Omental fat pad (tissue), 4 donors: ENCODE data around the gene DENND2C. TPM values are rescaled to one million over a fixed set of nuclear protein-coding genes. Genes with fewer than 3 reads are reported as not detected.

Source experiments
- ATAC-seq: fragments of 150-250 bp; one replicate; pipeline ENCODE4 v1.9.1; 2016; ENCODE audit warnings: mild to moderate bottlenecking, moderate library complexity; ENCODE audit not compliant: low FRiP score
- DNase-seq: peaks from one replicate; pipeline ENCODE4 v3.0.0-alpha.2; 2019; ENCODE audit warnings: low spot score
- total RNA-seq, 4 donors: library from RNA; depleted of rRNA; stranded (reverse); fragments of >200 nt; gene quantifications; one replicate each; pipeline ENCODE4 v1.1.0, GENCODE V29; 2016
- TF ChIP-seq, protein P1 (sequence below), 3 donors: fragments of 450-650 bp; IDR thresholded peaks; one replicate each; pipeline ENCODE4 v1.5.1; 2016 to 2017; ENCODE audit warnings: antibody characterized with exemption in 3 of 3, mild to moderate bottlenecking in 3 of 3, moderate library complexity in 2 of 3

DENND2C gene
- total RNA-seq, 4 donors from 2014 or later: 1.9 to 6.6 (median 3.1) TPM

GRCh38 chr1:114710360-114710759 is 40.5 kb upstream of the DENND2C start:
- ATAC-seq (no peak), DNase-seq (no peak)
- TF ChIP-seq, protein P1, sequence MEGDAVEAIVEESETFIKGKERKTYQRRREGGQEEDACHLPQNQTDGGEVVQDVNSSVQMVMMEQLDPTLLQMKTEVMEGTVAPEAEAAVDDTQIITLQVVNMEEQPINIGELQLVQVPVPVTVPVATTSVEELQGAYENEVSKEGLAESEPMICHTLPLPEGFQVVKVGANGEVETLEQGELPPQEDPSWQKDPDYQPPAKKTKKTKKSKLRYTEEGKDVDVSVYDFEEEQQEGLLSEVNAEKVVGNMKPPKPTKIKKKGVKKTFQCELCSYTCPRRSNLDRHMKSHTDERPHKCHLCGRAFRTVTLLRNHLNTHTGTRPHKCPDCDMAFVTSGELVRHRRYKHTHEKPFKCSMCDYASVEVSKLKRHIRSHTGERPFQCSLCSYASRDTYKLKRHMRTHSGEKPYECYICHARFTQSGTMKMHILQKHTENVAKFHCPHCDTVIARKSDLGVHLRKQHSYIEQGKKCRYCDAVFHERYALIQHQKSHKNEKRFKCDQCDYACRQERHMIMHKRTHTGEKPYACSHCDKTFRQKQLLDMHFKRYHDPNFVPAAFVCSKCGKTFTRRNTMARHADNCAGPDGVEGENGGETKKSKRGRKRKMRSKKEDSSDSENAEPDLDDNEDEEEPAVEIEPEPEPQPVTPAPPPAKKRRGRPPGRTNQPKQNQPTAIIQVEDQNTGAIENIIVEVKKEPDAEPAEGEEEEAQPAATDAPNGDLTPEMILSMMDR (IDR thresholded peaks at IDR 0.05): no peak

GRCh38 chr1:114707604-114708003 is 37.8 kb upstream of the DENND2C start:
- TF ChIP-seq, protein P1 (IDR thresholded peaks at IDR 0.05): no peak
- ATAC-seq (no peak), DNase-seq (no peak)

GRCh38 chr1:114703242-114703641 is 33.4 kb upstream of the DENND2C start:
- ATAC-seq (no peak), DNase-seq (no peak)
- TF ChIP-seq, protein P1 (IDR thresholded peaks at IDR 0.05): no peak

GRCh38 chr1:114702737-114703136 is 32.9 kb upstream of the DENND2C start:
- TF ChIP-seq, protein P1 (IDR thresholded peaks at IDR 0.05): no peak
- ATAC-seq (no peak), DNase-seq (no peak)

DNA sequence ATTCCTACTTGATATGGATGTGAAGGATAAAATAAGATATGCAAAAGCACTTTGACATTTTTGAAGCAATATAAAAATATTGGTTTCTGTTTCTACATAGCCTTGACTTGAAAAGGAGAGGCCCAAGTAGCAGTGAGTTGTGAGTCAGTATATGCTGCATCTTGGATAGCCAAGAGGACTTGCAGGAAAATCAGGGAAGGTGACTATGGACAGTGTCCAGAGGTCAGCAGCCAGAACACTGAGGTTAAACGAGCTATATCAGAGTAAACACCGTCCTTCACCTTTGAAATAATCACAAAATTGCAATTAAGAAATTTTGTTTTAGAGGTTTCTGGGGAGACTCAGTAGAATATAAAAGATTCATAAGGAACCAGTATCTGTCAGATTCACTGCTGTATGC is 32.1 kb upstream of the DENND2C start:
- ATAC-seq: no peak
- TF ChIP-seq, protein P1 (IDR thresholded peaks at IDR 0.05): no peak
- DNase-seq: no peak

DNA sequence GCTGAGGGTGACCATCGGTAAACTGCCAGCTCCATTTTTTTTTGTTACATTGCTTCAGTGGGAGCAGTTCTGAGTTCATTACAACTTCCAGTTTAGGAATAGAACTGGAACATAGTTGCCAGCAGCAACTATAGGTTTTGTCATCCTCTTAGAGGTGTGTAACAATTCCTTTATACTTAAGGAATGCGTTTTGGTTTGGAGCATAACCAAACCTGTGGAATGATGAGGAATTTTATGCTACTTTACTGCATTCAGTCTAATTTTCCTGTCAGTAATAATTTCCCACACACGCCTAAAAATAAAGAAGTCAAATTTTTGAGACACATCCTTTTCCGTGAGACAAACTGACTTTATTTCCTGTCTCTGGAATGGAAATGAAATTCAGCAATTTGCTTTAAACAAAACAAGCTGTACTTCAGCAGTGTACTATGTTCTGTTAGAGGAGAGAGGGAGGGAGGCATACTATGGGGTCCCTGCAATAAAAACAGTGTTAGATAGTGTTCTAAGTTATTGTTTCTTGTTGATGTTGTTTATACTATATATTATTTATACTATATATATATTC is 30.3 kb upstream of the DENND2C start:
- TF ChIP-seq, protein P1 (IDR thresholded peaks at IDR 0.05): no peak
- DNase-seq (no peak), ATAC-seq (no peak)

- ATAC-seq: no peak
- TF ChIP-seq, protein P1 (IDR thresholded peaks at IDR 0.05): no peak
Measured at GRCh38 chr1:114696810-114697209, 27.0 kb upstream of the DENND2C start.

More at GRCh38 chr1:114696810-114697209, 27.0 kb upstream of the DENND2C start:
- DNase-seq: no peak
